RKO (cell line): ENCODE data around the gene ZFYVE28.

Experiments used
- DNase-seq: peaks from one replicate; pipeline ENCODE4 v3.0.0-alpha.2; 2016; ENCODE audit warnings: low spot score

The ZFYVE28 gene

DNA sequence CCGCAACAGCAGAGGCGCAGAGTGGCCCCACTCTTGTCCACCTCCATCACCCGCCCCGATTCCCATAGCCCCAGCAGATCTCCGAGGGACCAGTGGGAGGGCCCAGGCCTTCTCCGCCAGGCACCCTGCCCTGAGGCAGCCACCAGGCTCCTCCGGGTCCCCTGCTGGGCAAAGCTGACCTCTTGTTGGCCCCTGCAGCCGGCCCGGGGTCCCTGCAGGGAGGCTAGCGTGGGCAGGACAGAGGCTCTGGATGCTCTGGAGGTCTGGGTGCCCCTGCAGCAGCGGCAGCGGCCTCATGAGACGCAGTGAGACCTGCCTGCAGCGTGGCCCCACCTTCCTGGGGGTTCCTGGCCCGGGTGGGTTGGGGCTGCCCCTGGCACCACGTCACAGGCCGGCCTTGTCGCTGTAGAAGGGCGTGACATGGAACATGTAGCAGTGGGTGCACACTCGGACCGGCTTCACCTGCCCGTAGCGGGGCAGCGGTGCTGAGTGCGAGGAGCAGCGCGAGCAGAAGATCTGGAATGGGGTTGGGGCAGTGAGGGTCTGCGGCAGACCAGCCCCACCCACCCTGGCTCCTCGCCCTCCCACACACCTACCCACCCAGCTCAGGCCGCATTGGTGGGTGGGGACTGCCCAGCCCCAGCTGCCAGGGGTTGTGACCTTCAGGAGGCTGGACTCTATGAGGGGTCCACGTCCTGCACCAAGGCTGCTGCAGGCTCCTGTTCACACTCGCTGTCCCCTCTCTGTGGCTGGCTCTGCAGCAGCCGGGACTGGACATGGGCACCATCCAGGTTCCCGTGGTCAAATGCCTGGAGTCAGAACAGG, 147.9 kb downstream of the ZFYVE28 start:
- no peak for DNase-seq

DNA sequence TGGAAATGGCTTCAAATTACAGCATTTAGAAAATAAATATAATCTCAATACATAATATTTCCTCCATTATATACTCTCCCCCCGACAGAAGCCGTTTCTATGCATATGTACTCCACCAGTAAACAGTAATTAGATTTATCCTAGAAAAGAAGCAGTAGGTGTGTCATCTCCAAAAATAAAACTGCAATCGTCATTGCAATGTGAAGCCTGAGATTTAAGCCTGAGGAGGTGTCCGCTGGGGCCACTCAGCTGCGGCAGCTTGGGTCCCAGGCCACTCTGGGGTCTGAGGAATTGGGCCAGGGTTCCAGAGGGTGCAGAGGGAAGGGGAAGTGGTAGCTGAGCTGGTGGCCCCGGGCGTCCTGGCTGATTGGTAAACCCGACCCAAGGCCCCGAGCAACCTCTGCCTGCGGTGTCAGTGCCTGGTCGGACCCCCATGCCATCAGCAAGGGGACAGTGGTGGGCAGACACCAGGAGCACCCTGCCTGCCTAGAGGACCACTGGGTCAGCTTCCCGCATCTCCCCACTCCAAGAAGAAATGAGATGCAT, 148.8 kb downstream of the ZFYVE28 start:
- no peak for DNase-seq

DNA sequence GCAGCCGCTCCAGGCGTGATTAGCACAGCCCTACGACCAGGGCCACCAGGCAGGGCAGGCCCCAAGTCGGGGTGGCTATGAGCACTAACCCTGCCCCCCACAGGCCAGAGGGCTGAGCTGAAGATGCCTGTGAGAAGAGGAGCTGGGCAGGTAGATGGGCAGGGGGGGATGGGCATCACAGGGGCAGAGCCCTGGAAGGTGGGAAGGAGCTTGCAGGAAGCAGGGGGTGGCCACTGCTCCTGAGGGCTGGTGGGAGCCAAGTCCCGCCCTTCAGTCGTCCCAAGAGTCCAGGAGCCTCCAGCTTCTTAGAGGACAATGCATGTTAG, 149.3 kb downstream of the ZFYVE28 start:
- no peak for DNase-seq

DNA sequence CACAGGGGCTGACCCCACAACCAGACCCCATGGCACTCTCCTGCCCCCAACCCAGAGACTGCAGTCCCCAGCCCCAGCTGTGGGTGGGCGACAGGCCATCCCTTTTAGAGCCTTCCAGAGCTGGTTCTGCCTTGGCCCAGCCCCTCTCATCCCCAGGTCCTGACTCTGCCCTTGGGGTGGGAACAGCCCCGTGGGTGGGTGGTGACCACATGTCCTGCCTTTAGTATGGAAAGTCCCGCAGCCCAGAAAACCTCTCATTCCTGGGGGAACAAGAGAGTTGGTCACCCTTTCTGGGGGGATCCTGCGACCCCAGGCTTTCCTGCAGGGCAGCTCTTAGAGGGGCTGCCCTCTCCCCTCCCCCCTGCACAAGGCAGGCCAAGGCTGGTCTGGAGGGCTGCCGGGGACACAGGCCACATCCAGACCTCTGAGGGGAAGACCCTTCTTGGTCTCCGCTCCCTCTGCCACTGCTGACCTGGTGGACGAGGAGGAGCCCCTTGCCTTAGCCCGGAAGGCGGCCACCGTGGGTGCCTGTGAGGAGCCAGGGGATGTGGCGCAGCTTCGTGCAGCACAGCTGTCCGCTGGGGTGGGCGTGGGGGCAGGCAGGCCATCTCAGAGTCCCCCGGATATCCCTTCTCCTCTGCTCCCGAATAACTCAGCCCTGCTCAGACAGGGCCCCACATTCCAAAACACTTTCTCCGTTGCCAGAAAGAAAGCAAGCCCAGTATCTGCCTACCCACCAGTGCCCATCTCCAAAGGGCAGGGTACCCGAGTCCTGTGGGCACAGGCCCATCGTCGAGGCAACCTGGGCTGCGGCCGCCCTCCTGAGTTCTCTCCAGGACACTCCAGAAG, 149.9 kb downstream of the ZFYVE28 start:
- no peak for DNase-seq

DNA sequence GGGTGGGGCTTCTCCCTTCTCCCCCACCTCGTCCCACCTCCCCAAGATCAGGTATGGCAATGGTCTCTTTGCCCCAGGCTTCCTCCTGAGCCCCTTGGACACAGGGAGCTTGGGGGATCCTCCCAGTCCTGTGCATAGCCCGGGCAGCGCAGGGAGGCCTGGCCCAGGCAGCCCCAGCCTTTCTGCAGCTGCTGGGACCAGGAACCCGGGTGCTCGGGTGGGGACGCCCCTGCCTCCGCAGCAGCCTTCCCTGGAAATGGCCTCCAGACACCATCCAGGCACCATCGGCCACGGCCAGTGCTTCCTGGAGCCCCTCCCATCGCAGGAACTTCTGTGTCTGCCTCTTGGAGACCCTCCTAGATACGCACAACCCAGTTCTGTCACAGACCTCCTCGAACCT, 150.6 kb downstream of the ZFYVE28 start:
- no peak for DNase-seq

DNA sequence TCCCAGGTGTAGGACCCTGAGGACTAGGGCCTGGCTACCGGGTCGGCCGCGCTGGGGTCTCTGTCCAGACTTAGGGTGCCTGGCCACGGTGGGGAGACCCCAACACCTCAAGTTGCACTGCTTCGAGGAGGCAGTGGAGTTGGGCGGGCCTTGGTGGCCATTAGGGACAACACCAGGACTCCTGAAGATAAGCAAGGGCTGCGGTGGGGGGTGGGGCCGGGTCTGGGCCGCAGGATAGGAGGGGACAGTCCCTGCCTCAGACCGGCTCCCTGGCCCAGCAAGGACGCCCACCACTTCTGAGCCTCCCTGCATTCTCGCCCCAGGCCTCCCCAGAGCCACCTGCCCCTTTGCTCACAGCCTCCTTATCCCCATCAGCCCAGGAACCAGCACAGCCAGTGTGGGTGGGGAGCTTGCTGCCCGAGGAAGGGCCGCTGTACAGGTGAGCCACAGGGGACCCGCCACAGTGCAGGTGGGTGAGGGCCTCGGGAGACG, 151.1 kb downstream of the ZFYVE28 start:
- no peak for DNase-seq

DNA sequence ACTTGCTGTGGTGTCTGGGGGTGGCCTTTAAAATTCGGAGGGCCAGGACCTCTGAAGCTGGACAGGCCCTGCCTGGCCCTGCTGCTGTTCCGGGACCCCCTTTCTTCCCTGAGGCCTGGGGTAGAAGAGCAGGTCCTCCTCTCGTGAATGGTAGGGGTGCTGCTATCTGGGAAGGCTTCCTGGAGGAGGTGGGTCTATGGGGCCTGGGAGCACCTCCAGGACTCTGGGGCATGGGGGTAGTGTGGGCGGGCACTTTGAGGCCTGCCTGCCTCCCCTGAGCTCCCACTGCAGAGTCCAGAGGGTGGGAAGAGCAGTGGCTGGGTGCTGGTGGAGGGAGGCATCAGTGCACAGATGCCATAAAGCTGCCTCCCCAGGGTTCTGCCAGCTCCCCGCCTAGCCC, 151.6 kb downstream of the ZFYVE28 start:
- no peak for DNase-seq

DNA sequence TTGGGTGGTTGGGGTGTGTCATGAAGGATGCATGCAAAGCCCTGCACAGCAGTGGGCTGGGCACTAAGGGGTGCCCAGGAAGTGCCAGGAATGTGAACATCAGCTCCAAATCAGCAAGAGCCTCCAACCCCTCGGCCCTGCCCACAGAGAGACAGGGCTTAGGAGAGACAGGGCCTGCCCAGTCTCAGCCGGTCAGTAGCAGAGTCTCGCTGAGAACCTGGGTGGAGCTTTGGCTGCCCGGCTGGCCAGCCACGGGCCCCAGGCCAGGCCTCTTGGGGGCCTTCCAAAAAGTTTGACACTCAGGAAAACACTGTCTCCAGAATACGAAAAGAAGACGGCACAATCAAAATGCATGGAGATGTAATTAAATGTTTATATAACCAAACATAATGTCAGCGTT, 152.3 kb downstream of the ZFYVE28 start:
- no peak for DNase-seq

DNA sequence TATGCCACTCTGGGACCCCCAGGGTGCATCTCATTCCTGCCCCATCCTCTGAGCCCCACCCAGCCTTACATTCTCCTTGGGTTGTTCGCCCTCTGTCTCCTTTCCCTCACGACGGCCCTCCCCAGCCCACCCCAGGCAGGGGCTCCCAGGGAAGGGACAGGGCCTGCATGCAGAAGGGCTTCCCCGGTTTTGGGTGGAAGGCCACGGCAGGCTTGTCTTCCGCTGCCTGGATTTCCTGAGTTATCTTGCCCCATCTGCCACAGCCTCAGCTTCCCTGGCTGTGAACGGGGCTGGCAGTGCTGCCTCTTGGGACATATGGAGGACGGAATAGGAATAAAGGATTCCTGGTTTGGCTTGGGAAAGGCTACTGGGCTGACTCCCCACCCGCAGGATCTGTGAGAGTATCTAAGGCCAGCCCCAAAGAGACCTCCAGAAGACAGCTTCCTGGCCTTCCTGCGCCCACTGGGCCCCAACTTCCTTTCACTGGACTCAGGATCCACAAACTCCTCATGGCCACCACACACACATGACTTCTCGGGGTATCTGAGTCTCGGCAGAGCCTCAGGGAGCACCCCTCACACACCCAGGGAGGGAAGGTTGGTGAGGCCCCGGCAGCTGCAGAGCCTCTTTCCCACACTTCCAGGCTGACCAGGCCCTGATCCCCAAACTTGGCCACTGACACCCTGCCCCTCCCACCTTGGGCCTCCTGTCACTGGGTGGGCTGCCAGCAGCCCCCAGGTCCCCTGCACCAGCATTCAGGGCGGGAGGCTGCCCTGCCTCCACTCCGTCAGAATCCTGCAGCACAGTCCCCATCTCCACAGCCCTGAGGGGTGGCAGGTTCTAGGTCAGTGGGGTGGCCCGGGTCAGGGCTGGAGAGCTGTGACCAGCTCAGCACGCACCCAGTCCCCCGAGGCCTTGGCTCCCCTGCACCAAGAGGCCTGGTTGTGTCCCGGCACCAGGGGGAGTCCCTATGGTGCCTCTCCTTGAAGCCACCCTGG, 153.0 kb downstream of the ZFYVE28 start:
- no peak for DNase-seq

DNA sequence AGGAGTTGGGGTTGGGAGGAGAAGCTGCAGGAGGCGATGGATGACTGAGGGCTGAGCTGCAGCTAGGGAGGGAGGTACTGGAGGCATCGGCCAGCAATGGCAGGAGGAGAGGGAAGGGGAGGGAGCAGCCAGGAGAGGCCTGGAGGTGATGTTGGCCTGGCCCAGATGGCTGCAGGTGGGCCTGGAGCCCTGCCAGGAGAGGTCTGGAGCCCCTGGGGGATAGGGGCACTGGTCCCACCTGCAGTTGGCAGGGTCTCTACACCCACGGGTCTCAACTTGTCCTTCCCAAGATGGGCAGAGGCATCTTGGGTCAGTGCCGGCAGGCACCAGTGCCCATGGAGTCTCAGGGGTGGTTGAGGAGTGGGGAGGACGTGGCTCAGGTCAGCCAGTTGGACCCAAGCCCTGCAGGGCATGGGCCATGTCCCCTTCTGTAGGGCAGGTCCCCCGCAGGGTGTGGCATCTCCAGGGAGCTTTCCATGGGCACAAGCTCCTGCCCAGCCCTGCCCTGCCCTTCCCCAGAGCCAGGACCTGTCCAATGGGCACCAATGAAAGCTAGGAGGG, 153.9 kb downstream of the ZFYVE28 start:
- no peak for DNase-seq

DNA sequence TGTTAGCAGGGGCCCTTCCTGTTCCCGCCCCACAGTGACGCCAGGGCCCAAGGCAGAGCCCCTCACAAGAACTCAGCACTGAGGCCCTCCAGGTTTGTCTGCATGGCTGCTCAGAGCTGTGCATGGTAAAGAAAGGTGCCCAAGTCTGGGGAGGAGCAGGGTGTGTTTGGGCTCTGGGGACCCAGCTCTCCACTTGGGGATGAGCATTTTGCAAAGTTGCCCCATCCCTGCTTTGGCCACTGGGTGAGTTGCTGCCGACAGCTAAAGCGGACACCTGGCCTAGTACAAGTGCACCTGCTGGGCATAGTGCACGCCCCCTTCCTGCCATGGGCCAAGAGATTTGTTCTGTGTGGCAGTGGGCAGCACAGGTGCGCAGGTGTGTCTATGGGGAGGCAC, 154.5 kb downstream of the ZFYVE28 start:
- no peak for DNase-seq

DNA sequence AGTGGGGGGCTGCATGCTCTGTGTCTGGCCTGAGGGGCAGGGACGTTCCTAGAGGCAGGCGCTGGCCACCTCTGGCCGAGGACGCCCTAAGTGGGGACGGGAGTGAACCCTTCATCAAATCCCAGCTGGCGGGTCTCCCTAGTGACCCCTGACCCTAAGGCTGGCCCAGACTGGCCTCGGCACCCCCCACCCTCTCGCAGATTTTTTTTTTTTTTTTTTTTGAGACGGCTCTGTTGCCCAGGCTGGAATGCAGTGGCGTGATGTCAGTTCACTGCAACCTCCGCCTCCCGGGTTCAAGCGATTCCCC, 155.5 kb downstream of the ZFYVE28 start:
- DNase-seq = no peak

DNA sequence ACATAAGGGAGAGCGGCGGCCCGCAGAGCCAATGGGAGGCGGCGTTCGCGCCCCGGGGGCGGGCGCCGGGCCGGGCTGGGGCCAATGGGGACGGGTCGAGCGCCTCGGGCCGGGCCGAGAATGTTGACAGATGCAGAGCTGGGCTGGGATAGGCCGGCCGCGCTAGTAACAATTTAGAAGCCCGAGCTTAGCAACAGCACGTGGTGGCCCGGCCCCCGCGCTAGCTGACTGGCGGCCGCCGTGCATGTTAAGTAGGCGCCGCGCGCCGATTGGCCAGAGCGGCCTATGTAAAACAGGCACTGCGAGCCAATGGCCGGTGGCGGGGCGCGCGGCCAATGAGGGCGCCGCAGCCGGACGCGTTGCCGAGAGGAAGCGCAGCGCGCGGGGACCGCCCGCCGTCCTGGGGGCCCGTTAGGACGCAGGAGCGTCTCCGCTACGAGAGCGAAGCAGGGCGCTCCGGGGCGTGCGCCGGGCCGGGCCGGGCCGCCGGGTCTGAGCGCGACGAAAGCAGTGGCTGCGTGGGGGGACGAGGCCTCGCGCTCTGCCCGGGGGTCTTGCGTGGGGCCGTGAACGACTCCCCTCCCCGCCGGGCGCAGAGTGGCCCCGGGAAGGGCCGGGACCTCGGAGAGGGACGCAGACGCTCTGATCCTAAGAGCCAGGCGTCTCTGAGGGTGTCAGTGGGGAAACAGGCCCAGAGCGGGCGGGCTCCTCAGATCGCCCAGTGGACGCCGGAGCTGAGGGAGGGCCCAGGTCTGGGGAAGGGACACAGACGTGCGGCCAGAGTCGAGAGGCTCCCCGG, 156.1 kb downstream of the ZFYVE28 start:
- peak; percentile 100 for DNase-seq

DNA sequence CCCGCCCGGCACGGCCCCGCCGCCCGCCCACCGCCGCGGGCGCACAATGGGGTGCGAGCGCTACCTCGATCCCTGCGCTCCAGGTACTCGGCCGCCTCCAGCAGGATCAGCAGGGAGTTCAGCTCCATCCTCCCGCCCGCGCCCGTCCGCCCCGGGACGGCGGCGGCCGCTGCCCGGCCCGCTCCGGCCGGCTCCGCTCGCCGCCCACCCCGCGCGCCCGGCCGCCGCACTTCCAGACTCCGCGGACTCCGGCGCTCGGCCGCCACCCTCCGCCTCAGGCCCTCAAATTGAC, 156.6 kb downstream of the ZFYVE28 start, which contains the start of gene MXD4:
Gene MXD4, minus strand, starts transcription at position 257 of the 292 bp plus-strand sequence. Its CDS starts 129 bp downstream, at position 128.
- DNase-seq = no peak

DNA sequence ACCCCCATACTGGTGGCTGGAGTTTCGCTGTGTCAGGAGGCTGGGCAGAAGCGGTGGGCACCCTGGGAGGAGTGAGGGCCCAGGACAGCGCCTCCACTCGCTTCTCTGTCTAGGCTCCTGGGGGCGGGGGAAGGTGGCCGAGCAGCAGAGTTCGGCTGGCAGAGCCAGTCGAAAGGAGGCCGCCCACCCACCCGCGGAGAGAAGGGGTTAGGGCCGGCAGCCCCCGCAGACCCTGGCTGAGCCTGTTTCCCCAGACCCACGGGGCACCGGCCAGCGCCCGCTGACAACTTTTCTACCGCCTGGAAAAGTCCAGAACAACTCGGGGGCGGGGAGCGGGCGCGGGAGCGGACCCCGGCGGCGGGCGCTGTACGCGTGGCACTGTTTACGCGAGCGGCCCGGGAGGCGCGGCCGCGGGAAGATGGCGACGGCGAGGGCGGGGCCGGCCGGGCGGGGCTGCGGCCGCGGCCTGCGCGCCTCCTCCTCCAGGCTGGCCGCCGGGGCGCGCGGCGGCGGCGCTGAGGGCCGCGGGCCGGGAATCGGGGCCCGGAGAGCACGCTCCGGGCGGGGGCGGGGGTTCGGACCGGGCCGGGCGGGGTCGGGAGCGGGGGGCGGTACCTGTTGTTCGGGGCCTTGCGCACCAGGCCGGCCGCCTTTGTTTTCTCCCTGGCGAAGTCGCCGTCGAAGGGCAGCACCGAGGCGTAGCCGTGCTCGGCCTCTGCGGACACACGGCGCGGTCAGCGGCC, 157.2 kb downstream of the ZFYVE28 start:
- DNase-seq = peak; percentile 62

DNA sequence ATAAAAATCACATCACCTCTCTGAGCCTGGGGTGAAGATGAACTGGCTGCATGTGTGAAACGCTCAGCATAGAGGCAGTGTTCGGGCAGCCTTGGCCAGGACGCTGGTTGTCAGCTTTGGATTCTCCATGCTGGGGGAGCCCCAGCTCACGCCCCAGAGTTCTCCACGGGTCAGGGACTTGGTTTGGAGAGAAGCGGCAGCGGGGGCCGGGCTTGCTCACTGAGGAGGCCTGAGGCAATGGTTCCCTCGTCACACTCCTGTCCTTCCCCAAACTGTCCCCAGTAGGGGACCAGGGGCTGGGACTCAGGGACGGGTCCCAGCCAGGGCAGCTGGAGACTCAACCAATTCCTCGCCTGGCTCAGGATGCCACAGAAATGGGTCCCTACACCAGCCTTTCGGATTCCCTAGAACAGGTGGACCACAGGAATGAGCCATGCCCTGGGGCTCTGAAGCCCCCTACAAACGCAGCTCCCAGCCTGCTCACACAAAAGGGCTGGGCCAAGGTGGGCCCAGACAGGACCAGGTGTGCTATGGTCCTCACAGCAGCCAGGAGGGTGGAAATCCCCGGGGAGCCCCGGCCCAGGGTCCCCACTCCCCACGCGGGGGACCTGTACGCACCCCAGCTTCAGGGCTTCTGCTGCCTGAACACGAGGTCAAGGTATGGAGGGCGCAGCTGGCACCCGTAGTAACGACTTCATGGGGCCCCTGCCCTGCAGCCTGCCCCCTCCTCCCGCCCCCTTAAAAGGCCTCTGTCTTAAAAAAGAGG, 157.9 kb downstream of the ZFYVE28 start:
- no peak for DNase-seq

DNA sequence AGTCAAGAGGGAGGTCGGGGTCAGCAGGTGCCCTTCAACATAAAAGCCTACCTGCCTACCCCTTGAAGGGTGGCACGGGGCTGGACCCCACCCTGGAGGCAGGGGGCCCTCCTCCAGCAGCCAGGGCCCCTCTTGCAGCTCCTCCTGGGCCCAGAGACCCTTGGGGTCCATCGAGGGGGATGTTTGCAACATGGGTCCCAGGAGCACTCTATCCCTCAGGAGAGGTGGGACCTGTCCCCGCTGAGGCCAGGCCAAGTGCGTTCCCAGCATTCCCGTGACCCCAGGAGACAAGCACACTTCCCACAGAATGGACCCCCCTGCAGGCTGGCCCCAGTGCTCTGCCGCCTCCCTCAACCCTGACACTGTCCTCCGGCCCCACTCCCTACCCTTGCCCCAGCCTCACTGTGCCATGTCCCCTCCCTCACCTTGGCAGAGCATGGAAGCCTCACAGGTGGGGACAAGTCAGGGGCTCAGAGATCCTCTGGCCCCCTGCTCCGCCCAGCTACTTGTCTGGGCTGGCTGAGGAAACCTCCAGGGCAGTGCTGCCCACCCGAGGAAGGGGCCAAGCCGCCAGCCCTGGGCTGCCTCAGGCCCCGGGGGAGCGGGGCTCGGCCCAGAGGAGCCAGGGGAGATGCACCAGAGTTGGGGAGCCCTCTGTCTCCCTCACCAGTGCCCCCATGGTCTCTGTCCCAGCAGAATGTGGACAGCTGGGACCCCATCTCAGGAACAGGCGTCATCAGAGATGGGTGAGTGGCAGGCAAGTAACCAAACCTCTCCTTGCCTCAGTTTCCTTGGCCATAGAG, 158.7 kb downstream of the ZFYVE28 start:
- no peak for DNase-seq

DNA sequence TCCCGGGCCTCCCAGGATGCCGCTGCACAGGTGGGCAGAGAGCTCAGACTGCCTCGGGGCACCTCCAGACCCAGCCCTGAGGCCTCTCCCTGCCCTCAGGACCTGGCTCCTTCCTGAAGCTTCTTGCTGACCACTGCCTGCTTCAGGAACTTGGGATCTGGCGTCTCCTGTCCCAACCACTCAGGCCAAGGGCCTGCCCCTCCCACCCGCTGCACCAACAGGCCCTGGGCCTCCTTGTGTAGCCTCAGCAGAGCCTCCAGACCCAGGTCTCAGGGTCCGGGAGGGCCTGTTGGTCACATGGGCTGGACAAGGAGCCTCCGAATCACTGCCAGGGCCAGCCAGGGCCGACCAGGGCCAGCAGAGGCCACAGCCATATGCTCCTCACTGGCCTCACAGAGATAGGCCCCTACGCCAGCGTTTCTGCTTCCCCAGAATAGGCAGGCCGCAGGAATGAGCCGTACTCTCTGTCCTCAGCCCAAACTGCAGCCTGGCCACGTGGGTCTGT, 159.4 kb downstream of the ZFYVE28 start:
- no peak for DNase-seq
